Measurements from ENCODE around the gene MCF2.

DNA sequence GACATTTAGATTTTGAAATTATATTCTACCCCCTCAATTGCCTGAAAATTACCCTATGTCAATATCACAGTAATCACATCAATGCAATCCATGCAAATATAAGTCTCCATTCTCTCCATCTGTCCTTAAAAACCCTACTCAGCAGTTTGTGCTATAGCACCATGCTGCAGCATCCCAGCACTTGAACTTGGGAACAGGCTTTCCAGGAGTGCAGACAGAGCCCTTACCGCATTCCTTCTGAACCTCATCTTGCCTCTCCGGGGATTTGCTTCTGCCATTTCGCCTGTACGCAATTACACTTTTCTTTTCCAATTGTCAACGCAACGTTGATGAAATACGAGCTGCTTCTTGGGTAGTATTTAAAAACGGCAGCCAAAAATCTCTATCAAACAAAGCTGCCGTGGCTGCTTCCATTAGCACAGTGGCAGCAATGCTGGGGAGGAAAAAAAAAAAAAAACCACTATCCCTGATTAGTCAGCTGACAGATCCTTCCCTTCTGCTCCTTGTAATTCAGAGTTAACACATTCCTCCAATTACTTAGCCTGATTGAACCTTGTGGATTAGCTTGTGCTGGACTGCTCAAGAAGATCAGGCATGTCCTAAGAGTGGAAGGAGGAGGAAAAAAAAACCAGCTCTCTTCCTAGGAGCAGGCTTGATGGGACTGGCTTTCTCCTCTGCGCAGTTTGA is 65.6 kb downstream of the MCF2 start:
- TF ChIP-seq POLR2A (IDR thresholded peaks at IDR 0.05; ENCODE audit: low read depth, low read length) (no peak), TAF1 (IDR thresholded peaks at IDR 0.05; ENCODE audit: low read depth, low read length) (no peak), POU2F2 (IDR thresholded peaks at IDR 0.05; ENCODE audit: low read depth, low read length) (no peak)
